AG09319 (cell line): ENCODE measurements around the gene AATF.

Experiments
- DNase-seq: peaks from one replicate; pipeline ENCODE4 v3.0.0-alpha.2; 2010; ENCODE audit warnings: low read depth; ENCODE audit errors: extremely low read depth
- CTCF ChIP-seq: IDR thresholded peaks from 2 replicates; pipeline ENCODE4 v1.5.1; 2011; ENCODE audit warnings: low read depth, mild to moderate bottlenecking, inconsistent platforms, low read length, moderate library complexity

The AATF gene

DNA sequence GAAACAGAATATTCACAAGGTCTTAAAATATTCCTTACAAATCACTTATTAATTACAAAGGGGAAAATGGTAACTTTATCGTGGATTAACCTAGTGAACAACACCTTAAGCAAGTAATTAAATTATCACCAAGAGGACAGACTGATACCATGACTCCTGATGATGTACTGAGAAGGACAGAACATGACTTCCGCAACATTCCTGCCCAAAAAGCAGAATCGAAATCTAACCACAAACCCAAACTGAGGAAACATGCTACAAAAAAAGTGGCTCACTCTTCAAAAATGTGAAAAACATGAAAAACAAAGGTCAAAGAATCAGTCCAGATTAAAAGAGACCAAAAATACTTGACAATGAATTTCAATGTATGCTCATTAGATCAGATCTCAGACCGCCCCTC, 151.5 kb downstream of the AATF start:
- no peak for DNase-seq
- no peak for TF ChIP-seq CTCF

DNA sequence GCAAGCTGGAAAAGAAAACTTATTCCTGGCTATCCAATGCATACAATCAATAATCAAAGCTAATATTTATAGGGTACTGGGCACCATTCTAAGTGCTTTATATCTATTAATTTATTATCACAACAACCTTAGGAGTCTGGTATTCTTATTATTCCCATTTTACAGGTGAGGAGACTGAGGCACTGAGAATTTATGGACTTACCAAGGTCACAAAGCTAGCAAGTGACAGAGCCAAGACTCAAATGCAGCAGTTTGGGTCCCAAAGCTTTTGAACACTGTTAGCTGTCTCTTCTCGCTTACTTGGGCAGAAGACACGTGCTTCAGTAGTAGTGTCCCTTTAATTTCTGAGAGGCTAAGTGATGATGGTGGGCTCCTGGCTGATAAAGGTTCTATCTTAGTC, 152.6 kb downstream of the AATF start:
- no peak for DNase-seq
- no peak for TF ChIP-seq CTCF

GRCh38 chr17:37103231-37103630, 154.5 kb downstream of the AATF start:
- TF ChIP-seq CTCF, result no peak
- DNase-seq, result no peak

- TF ChIP-seq CTCF, result no peak
- no peak for DNase-seq
Observed at GRCh38 chr17:37106049-37106448, 157.3 kb downstream of the AATF start.
